ENCODE data around the gene RAB43.
"Not testable (repeated sequence)": the region's sequence is repeated elsewhere in the genome, so short reads cannot be mapped to it uniquely, and the experiment has no call there.

The RAB43 gene

GRCh38 chr3:129069313-129070085 is 52.1 kb downstream of the RAB43 start:
- not testable (repeated sequence) for H3K36me3 ChIP-seq (replicated peaks in 1 of 2; ENCODE audit: control insufficient read depth in 2 of 2, insufficient read depth in 2 of 2, low read length in 2 of 2); H2AFZ ChIP-seq (ENCODE audit: low read length); H3K9me3 ChIP-seq (replicated peaks in 1 of 2; ENCODE audit: control insufficient read depth in 2 of 2, insufficient read depth in 1 of 2, low read depth in 1 of 2, low read length in 2 of 2); H2BK15ac ChIP-seq (ENCODE audit: low read length); H2BK120ac ChIP-seq (ENCODE audit: low read depth, low read length); H3K4me2 ChIP-seq (ENCODE audit: insufficient read depth, low read length, poor library complexity, severe bottlenecking); H3K27ac ChIP-seq (replicated peaks; ENCODE audit: low read length); H3K79me1 ChIP-seq (ENCODE audit: low read depth, low read length); H3K18ac ChIP-seq (ENCODE audit: low read length); H2BK5ac ChIP-seq (ENCODE audit: low read length); H2AK5ac ChIP-seq (ENCODE audit: low read depth, low read length); H4K8ac ChIP-seq (ENCODE audit: low read depth, low read length); H3K4me1 ChIP-seq (ENCODE audit: control insufficient read depth in 2 of 2, insufficient read depth in 1 of 2, low read depth in 1 of 2, low read length in 2 of 2); H4K91ac ChIP-seq (ENCODE audit: low read depth, low read length, poor library complexity); H3K14ac ChIP-seq (ENCODE audit: low read length); H3K4me3 ChIP-seq (ENCODE audit: low read length in 2 of 2); H2BK12ac ChIP-seq (ENCODE audit: low read length); H3K9ac ChIP-seq (ENCODE audit: low read depth, low read length, poor library complexity); H3K23ac ChIP-seq (ENCODE audit: low read depth, low read length, poor library complexity); H3K4ac ChIP-seq (ENCODE audit: low read length); DNase-seq (ENCODE audit: low spot score); H3K27me3 ChIP-seq (ENCODE audit: control insufficient read depth in 3 of 3, insufficient read depth in 3 of 3, low read depth in 1 of 3, low read length in 3 of 3)
- no CpG with 5 or more reads among the region's 13 CpGs for WGBS, 2 donors (ENCODE audit: extremely low coverage in 2 of 2, insufficient read length in 2 of 2, insufficient replicate concordance in 1 of 2)

GRCh38 chr3:129068291-129068886 is 53.2 kb downstream of the RAB43 start:
- H3K23ac ChIP-seq (ENCODE audit: low read depth, low read length, poor library complexity), result no peak overlapping the region
- H4K91ac ChIP-seq (ENCODE audit: low read depth, low read length, poor library complexity), result no peak overlapping the region
- H3K4me2 ChIP-seq (ENCODE audit: insufficient read depth, low read length, poor library complexity, severe bottlenecking), result no peak overlapping the region
- H3K36me3 ChIP-seq (replicated peaks in 1 of 2; ENCODE audit: control insufficient read depth in 2 of 2, insufficient read depth in 2 of 2, low read length in 2 of 2), result no peaks in the 10 kb centered on the region
- H3K27me3 ChIP-seq (ENCODE audit: control insufficient read depth in 3 of 3, insufficient read depth in 3 of 3, low read depth in 1 of 3, low read length in 3 of 3), result peaks cover 0 to 8% (median 0%) of the 10 kb centered on the region in 3 experiments
- no peak overlapping the region for H3K14ac ChIP-seq (ENCODE audit: low read length)
- H3K4me3 ChIP-seq (ENCODE audit: low read length in 2 of 2), result no peak overlapping the region
- H2BK120ac ChIP-seq (ENCODE audit: low read depth, low read length), result no peak overlapping the region
- no peak overlapping the region for H3K18ac ChIP-seq (ENCODE audit: low read length)
- H3K4me1 ChIP-seq (ENCODE audit: control insufficient read depth in 2 of 2, insufficient read depth in 1 of 2, low read depth in 1 of 2, low read length in 2 of 2), result no peaks in the 10 kb centered on the region
- no peak overlapping the region for H2BK5ac ChIP-seq (ENCODE audit: low read length)
- H3K79me1 ChIP-seq (ENCODE audit: low read depth, low read length), result no peaks in the 10 kb centered on the region
- H2AK5ac ChIP-seq (ENCODE audit: low read depth, low read length), result no peak overlapping the region
- H3K27ac ChIP-seq (replicated peaks; ENCODE audit: low read length), result no peak overlapping the region
- H3K9ac ChIP-seq (ENCODE audit: low read depth, low read length, poor library complexity), result no peak overlapping the region
- no CpG with 5 or more reads among the region's 44 CpGs for WGBS, 2 donors (ENCODE audit: extremely low coverage in 2 of 2, insufficient read length in 2 of 2, insufficient replicate concordance in 1 of 2)
- H2BK15ac ChIP-seq (ENCODE audit: low read length), result no peak overlapping the region
- DNase-seq (ENCODE audit: low spot score), result no peak
- H2BK12ac ChIP-seq (ENCODE audit: low read length), result no peak overlapping the region
- H2AFZ ChIP-seq (ENCODE audit: low read length), result no peak overlapping the region
- no peak overlapping the region for H3K4ac ChIP-seq (ENCODE audit: low read length)
- H4K8ac ChIP-seq (ENCODE audit: low read depth, low read length), result no peak overlapping the region
- H3K9me3 ChIP-seq (replicated peaks in 1 of 2; ENCODE audit: control insufficient read depth in 2 of 2, insufficient read depth in 1 of 2, low read depth in 1 of 2, low read length in 2 of 2), result no peaks in the 10 kb centered on the region

DNA sequence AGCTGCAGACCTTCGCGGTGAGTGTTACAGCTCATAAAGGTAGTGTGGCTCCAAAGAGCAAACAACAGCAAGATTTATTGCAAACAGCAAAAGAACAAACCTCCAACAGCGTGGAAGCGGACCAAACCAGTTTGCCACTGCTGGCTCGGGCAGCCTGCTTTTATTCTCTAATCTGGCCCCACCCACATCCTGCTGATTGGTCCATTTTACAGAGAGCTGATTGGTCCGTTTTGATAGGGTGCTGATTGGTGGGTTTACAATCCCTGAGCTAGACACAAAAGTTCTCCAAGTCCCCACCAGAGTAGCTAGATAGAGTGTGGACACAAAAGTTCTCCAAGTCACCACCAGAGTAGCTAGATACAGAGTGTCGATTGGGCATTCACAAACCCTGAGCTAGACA is 53.9 kb downstream of the RAB43 start:
- not testable (repeated sequence) for H3K9ac ChIP-seq (ENCODE audit: low read depth, low read length, poor library complexity); H3K14ac ChIP-seq (ENCODE audit: low read length); H2BK15ac ChIP-seq (ENCODE audit: low read length); H2BK5ac ChIP-seq (ENCODE audit: low read length); H3K23ac ChIP-seq (ENCODE audit: low read depth, low read length, poor library complexity); H3K9me3 ChIP-seq (replicated peaks in 1 of 2; ENCODE audit: control insufficient read depth in 2 of 2, insufficient read depth in 1 of 2, low read depth in 1 of 2, low read length in 2 of 2); H4K8ac ChIP-seq (ENCODE audit: low read depth, low read length); H3K4me3 ChIP-seq (ENCODE audit: low read length in 2 of 2); H3K4me2 ChIP-seq (ENCODE audit: insufficient read depth, low read length, poor library complexity, severe bottlenecking); H3K27ac ChIP-seq (replicated peaks; ENCODE audit: low read length); DNase-seq (ENCODE audit: low spot score); H3K4ac ChIP-seq (ENCODE audit: low read length); H2BK120ac ChIP-seq (ENCODE audit: low read depth, low read length); H4K91ac ChIP-seq (ENCODE audit: low read depth, low read length, poor library complexity); H3K36me3 ChIP-seq (replicated peaks in 1 of 2; ENCODE audit: control insufficient read depth in 2 of 2, insufficient read depth in 2 of 2, low read length in 2 of 2); H3K79me1 ChIP-seq (ENCODE audit: low read depth, low read length); H3K18ac ChIP-seq (ENCODE audit: low read length); H2AK5ac ChIP-seq (ENCODE audit: low read depth, low read length); H3K4me1 ChIP-seq (ENCODE audit: control insufficient read depth in 2 of 2, insufficient read depth in 1 of 2, low read depth in 1 of 2, low read length in 2 of 2); H3K27me3 ChIP-seq (ENCODE audit: control insufficient read depth in 3 of 3, insufficient read depth in 3 of 3, low read depth in 1 of 3, low read length in 3 of 3); H2BK12ac ChIP-seq (ENCODE audit: low read length)
- H2AFZ ChIP-seq (ENCODE audit: low read length), result peak overlapping the region; percentile 72
- no CpG with 5 or more reads among the region's 7 CpGs for WGBS, 2 donors (ENCODE audit: extremely low coverage in 2 of 2, insufficient read length in 2 of 2, insufficient replicate concordance in 1 of 2)

DNA sequence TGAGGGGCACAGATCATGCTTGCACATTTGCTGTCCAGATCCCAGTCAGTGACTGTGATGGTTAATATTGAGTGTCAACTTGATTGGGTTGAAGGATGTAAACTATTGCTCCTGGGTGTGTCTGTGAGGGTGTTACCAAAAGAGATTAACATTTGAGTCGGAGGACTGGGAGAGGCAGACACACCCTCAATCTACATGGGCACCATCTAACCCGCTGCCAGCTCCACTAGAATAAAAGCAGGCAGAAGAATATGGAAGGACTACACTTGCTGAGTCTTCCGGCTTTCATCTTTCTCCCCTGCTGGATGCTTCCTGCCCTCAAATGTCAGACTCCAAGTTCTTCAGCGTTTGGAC is 55.9 kb downstream of the RAB43 start:
- Histone ChIP-seq H3K9ac (ENCODE audit: low read depth, low read length, poor library complexity) (no peak overlapping the region), H3K36me3 (replicated peaks in 1 of 2; ENCODE audit: control insufficient read depth in 2 of 2, insufficient read depth in 2 of 2, low read length in 2 of 2) (no peaks in the 10 kb centered on the region), H4K8ac (ENCODE audit: low read depth, low read length) (no peak overlapping the region), H2BK120ac (ENCODE audit: low read depth, low read length) (no peak overlapping the region), H2AFZ (ENCODE audit: low read length) (peak overlapping the region; percentile 17), H3K4me3 (ENCODE audit: low read length in 2 of 2) (no peak overlapping the region), H3K79me1 (ENCODE audit: low read depth, low read length) (no peaks in the 10 kb centered on the region), H3K27me3 (ENCODE audit: control insufficient read depth in 3 of 3, insufficient read depth in 3 of 3, low read depth in 1 of 3, low read length in 3 of 3) (peaks cover 0 to 12% (median 0%) of the 10 kb centered on the region in 3 experiments), H2BK15ac (ENCODE audit: low read length) (no peak overlapping the region), H3K4ac (ENCODE audit: low read length) (no peak overlapping the region), H2AK5ac (ENCODE audit: low read depth, low read length) (no peak overlapping the region), H3K4me1 (ENCODE audit: control insufficient read depth in 2 of 2, insufficient read depth in 1 of 2, low read depth in 1 of 2, low read length in 2 of 2) (no peaks in the 10 kb centered on the region), H3K4me2 (ENCODE audit: insufficient read depth, low read length, poor library complexity, severe bottlenecking) (no peak overlapping the region), H3K18ac (ENCODE audit: low read length) (no peak overlapping the region), H3K14ac (ENCODE audit: low read length) (no peak overlapping the region), H3K27ac (replicated peaks; ENCODE audit: low read length) (no peak overlapping the region), H2BK12ac (ENCODE audit: low read length) (no peak overlapping the region), H2BK5ac (ENCODE audit: low read length) (no peak overlapping the region), H3K23ac (ENCODE audit: low read depth, low read length, poor library complexity) (no peak overlapping the region), H3K9me3 (replicated peaks in 1 of 2; ENCODE audit: control insufficient read depth in 2 of 2, insufficient read depth in 1 of 2, low read depth in 1 of 2, low read length in 2 of 2) (no peaks in the 10 kb centered on the region), H4K91ac (ENCODE audit: low read depth, low read length, poor library complexity) (no peak overlapping the region)
- DNase-seq (ENCODE audit: low spot score), result no peak
- WGBS, 2 donors (ENCODE audit: extremely low coverage in 2 of 2, insufficient read length in 2 of 2, insufficient replicate concordance in 1 of 2), result no CpG with 5 or more reads among the region's 4 CpGs
